SHP77 (cell line): ENCODE measurements around the gene UBXN6.

Experiments
- DNase-seq, 2 experiments: peaks; one replicate each; lab custom pipeline; 2025; lab: John Stamatoyannopoulos, UW

Gene UBXN6

GRCh38 chr19:4403005-4403761, 54.4 kb downstream of the UBXN6 start:
- no peak for DNase-seq

- peak; percentile 99 for DNase-seq
These were observed 55.2 kb downstream of the UBXN6 start, which contains the start of gene CHAF1A for GRCh38 chr19:4402171-4403004. Gene CHAF1A (plus strand): TSS chr19:4402640. CDS start chr19:4402763, 123 bp downstream.

GRCh38 chr19:4401769-4402170, 55.8 kb downstream of the UBXN6 start:
- DNase-seq = no peak

GRCh38 chr19:4400135-4400936, 57.3 kb downstream of the UBXN6 start, which contains the start of gene SH3GL1:
Gene SH3GL1 (minus strand): TSS chr19:4400547. CDS start chr19:4400368, 179 bp downstream.
- peak; percentile 74 to 77 for DNase-seq

- peak in 1 of 2 experiments; percentile 21 for DNase-seq
These were observed 57.8 kb downstream of the UBXN6 start for GRCh38 chr19:4399812-4400134.

- DNase-seq = no peak
These were observed 60.4 kb downstream of the UBXN6 start for GRCh38 chr19:4396949-4397783.
